ENCODE measurements around the gene PAX7.

DNA sequence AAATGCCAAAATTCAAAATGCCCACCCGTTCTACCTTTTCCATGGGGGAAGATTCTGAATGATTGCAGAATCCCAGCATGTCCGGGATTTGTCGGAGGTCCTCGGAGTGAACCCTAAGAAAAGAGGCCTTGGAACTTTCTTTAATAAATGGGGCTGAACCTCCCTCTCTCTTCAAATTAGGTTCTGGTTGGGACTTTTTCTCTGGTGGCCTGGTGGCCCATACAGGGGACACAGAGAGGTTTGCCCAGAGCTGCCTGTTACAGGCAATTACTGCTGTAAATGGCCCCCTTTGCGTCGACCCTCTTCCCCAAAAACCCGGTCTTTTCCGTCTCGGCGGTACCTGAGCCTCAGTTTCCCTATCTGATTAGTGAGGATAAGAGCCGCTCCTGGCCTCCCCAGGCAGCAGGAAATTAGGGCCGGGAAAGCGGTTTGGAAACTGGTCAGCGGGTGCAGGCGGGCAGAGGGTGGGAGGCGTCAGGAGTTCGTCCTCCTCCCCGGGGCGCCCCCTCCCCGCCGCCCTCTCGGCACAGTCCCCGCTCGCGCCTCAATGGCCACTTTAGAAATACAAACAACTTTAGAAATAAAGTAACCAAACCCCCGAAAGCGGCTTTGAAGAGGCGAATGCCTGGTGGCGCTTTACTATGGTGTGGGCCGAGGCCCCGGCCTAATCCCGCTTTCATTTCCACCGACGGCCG, 15.6 kb downstream of the PAX7 start:
- TF ChIP-seq CTCF (conservative IDR thresholded peaks at IDR 0.05 in 1 of 2, IDR thresholded peaks at IDR 0.05 in 1 of 2; ENCODE audit: extremely low read depth in 1 of 2, insufficient read depth in 1 of 2, low read depth in 1 of 2, low read length in 2 of 2) (no peak), EZH2 (IDR thresholded peaks at IDR 0.05; ENCODE audit: borderline replicate concordance, low read length) (peak; percentile 96)

All from mammary epithelial cell (primary cell).